PC-3 (cell line): Measurements from ENCODE around the gene FAM53B. TPM values are rescaled to one million over a fixed set of nuclear protein-coding genes. Genes with fewer than 3 reads are reported as not detected.

Experiments used
- ATAC-seq: fragments of 200-7000 bp; cut with Tn5 transposase; 2 replicates; pipeline ENCODE4 v1.9.1; 2020; ENCODE audit warnings: mild to moderate bottlenecking, moderate library complexity
- BruUV-seq: library from RNA; stranded (reverse); fragments of 400-500 nt; replicated peaks from 2 replicates; lab custom pipeline; 2021; lab: Mats Ljungman, UMichigan
- CTCF ChIA-PET: fragments of 300-600 bp; sonication (Branson Sonifier 250); formaldehyde crosslinking; loops from one replicate; lab custom pipeline; 2022; ENCODE audit warnings: antibody characterized with exemption; lab: Charles Lee
- POLR2A ChIA-PET: fragments of 300-600 bp; sonication (Branson Sonifier 250); formaldehyde crosslinking; loops from one replicate; lab custom pipeline; 2022; ENCODE audit warnings: antibody characterized with exemption; ENCODE audit not compliant: unreplicated experiment; lab: Charles Lee
- DNase-seq: peaks from one replicate; pipeline ENCODE4 v3.0.0-alpha.2; 2015
- H2AFZ ChIP-seq: fragments of 300-600 bp; sonication (generic); 2 replicates; pipeline ENCODE4 v1.6.0; 2016; ENCODE audit warnings: antibody characterized with exemption, low read length
- H3F3A ChIP-seq: fragments of 300-600 bp; sonication (generic); one replicate; pipeline ENCODE4 v1.6.0; 2017; ENCODE audit warnings: antibody characterized with exemption, low read length, control low read depth, mild to moderate bottlenecking; ENCODE audit not compliant: unreplicated experiment
- H3K27ac ChIP-seq: fragments of 300-600 bp; sonication (generic); 2 replicates; pipeline ENCODE4 v1.5.1; 2016; ENCODE audit warnings: mild to moderate bottlenecking, low read length
- H3K27me3 ChIP-seq: fragments of 300-600 bp; sonication (generic); 2 replicates; pipeline ENCODE4 v1.6.1; 2016; ENCODE audit warnings: low read length, mixed read lengths
- H3K36me3 ChIP-seq: fragments of 300-600 bp; sonication (generic); 2 replicates; pipeline ENCODE4 v1.6.1; 2016; ENCODE audit warnings: low read depth, mixed run types, low read length, mixed read lengths
- H3K4me1 ChIP-seq: fragments of 300-600 bp; sonication (generic); 2 replicates; pipeline ENCODE4 v1.5.1; 2016; ENCODE audit warnings: low read length; ENCODE audit not compliant: insufficient read depth
- H3K4me2 ChIP-seq: fragments of 300-600 bp; sonication (generic); 2 replicates; pipeline ENCODE4 v1.6.0; 2016; ENCODE audit warnings: low read length
- H3K4me3 ChIP-seq: fragments of 300-600 bp; sonication (generic); 2 replicates; pipeline ENCODE4 v1.5.1; 2016; ENCODE audit warnings: mild to moderate bottlenecking, low read length, mixed read lengths
- H3K79me2 ChIP-seq: fragments of 300-600 bp; sonication (generic); 2 replicates; pipeline ENCODE4 v1.6.1; 2017; ENCODE audit warnings: low read length, mixed read lengths
- H3K9ac ChIP-seq: fragments of 300-600 bp; sonication (generic); 2 replicates; pipeline ENCODE4 v1.6.0; 2016; ENCODE audit warnings: mild to moderate bottlenecking, low read length
- H3K9me2 ChIP-seq: fragments of 300-600 bp; sonication (generic); replicated peaks from 2 replicates; pipeline ENCODE4 v1.6.1; 2016; ENCODE audit warnings: mixed run types, low read length, mixed read lengths
- H3K9me3 ChIP-seq: fragments of 300-600 bp; sonication (generic); 2 replicates; pipeline ENCODE4 v1.6.1; 2016; ENCODE audit warnings: low read length, mixed read lengths
- H4K20me1 ChIP-seq: fragments of 300-600 bp; sonication (generic); 2 replicates; pipeline ENCODE4 v1.6.1; 2016; ENCODE audit warnings: low read length, mixed read lengths
- EZH2 ChIP-seq: fragments of 300-600 bp; sonication (generic); IDR thresholded peaks from one replicate; pipeline ENCODE4 v1.6.1; 2017; ENCODE audit warnings: antibody characterized with exemption, mild to moderate bottlenecking, low read length; ENCODE audit not compliant: unreplicated experiment
- EZH2phosphoT487 ChIP-seq: fragments of 300-600 bp; sonication (generic); IDR thresholded peaks from 2 replicates; pipeline ENCODE4 v1.6.1; 2018; ENCODE audit warnings: mild to moderate bottlenecking, antibody characterized with exemption, low read length, borderline replicate concordance
- intact Hi-C: fragments of 100-400 bp; cut with micrococcal nuclease; formaldehyde crosslinking; loops from 2 replicates; pipeline ENCODE4 v1.9.0; 2023
- total RNA-seq: library from RNA; depleted of rRNA; stranded (reverse); fragments of >200 nt; gene quantifications from 2 replicates; pipeline ENCODE4 v1.2.3, GENCODE V29; 2014
- TF ChIP-seq, protein P1 (sequence below): fragments of 300-600 bp; sonication (generic); conservative IDR thresholded peaks from 2 replicates; pipeline ENCODE4 v1.5.1; 2017; ENCODE audit warnings: antibody characterized with exemption, low read depth, mild to moderate bottlenecking, low read length

The FAM53B gene
- total RNA-seq, 1 experiment from 2014 or later: 19.4 TPM

DNA sequence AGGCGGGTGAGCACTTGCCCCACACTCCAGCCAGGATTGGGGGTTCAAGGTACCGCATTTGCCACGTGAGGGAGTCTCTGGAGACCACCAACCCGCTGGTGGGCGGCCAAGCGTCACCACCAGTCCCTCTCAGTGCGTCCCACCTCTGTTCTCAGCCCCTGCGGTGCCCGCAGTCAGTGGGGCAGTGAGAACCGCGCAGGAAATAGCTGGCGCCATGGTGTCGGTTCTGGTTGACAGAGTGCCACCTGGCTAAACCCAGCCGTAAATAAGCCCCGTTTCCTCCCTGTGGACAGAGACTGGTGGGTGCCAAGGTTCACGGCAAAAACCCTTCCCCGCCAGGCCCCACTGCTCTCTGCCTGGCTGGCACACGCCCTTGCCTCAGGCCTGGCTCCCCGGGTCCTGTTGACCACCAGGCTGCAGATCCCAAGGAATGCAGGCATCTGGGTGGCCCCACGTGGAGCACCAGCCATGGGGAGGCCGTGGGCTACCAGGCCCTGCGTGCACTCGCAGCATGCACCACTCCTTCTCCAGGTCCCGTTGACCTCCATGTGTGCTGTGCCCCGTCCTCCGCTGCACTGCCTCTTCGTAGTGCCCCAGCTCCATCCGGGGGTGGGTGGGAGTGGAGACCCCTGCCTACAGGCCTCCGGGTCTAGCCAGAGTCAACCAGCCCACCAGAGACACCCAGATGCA is 142.6 kb downstream of the FAM53B start:
- CTCF ChIA-PET: no interaction called here
- POLR2A ChIA-PET: no interaction called here
- no peak for DNase-seq
- no TSS peak for BruUV-seq
- Histone ChIP-seq H3K9me2 (no peaks in the 10 kb centered on the region), H3K9me3 (no peaks in the 10 kb centered on the region), H3K79me2 (no peaks in the 10 kb centered on the region), H3F3A (no peaks in the 10 kb centered on the region), H3K4me3 (no peak overlapping the region), H4K20me1 (no peaks in the 10 kb centered on the region), H3K36me3 (no peaks in the 10 kb centered on the region), H3K4me2 (no peak overlapping the region), H3K4me1 (no peaks in the 10 kb centered on the region), H3K27ac (no peak overlapping the region), H2AFZ (no peak overlapping the region), H3K27me3 (no peaks in the 10 kb centered on the region), H3K9ac (no peak overlapping the region)
- TF ChIP-seq EZH2phosphoT487 (no peak), EZH2 (no peak)
- TF ChIP-seq, protein P1, sequence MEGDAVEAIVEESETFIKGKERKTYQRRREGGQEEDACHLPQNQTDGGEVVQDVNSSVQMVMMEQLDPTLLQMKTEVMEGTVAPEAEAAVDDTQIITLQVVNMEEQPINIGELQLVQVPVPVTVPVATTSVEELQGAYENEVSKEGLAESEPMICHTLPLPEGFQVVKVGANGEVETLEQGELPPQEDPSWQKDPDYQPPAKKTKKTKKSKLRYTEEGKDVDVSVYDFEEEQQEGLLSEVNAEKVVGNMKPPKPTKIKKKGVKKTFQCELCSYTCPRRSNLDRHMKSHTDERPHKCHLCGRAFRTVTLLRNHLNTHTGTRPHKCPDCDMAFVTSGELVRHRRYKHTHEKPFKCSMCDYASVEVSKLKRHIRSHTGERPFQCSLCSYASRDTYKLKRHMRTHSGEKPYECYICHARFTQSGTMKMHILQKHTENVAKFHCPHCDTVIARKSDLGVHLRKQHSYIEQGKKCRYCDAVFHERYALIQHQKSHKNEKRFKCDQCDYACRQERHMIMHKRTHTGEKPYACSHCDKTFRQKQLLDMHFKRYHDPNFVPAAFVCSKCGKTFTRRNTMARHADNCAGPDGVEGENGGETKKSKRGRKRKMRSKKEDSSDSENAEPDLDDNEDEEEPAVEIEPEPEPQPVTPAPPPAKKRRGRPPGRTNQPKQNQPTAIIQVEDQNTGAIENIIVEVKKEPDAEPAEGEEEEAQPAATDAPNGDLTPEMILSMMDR: no peak
- ATAC-seq: no peak
- intact Hi-C loops: no loop called here

GRCh38 chr10:124601016-124601415 is 143.2 kb downstream of the FAM53B start:
- no peaks in the 10 kb centered on the region for H3K9me3 ChIP-seq
- TF ChIP-seq EZH2 (no peak), EZH2phosphoT487 (no peak)
- H3K9ac ChIP-seq: no peak overlapping the region
- no TSS peak for BruUV-seq
- H3K27ac ChIP-seq: no peak overlapping the region
- H3K27me3 ChIP-seq: no peaks in the 10 kb centered on the region
- no peaks in the 10 kb centered on the region for H3K36me3 ChIP-seq
- no peaks in the 10 kb centered on the region for H3F3A ChIP-seq
- H3K4me3 ChIP-seq: no peak overlapping the region
- H2AFZ ChIP-seq: no peak overlapping the region
- H3K9me2 ChIP-seq: no peaks in the 10 kb centered on the region
- DNase-seq (no peak), ATAC-seq (no peak)
- no peaks in the 10 kb centered on the region for H3K79me2 ChIP-seq
- no peaks in the 10 kb centered on the region for H4K20me1 ChIP-seq
- CTCF ChIA-PET: no interaction called here
- H3K4me2 ChIP-seq: no peak overlapping the region
- POLR2A ChIA-PET: no interaction called here
- intact Hi-C loops: no loop called here
- H3K4me1 ChIP-seq: no peaks in the 10 kb centered on the region

- TF ChIP-seq EZH2phosphoT487 (no peak), EZH2 (no peak)
- TF ChIP-seq, protein P1: no peak
- no peaks in the 10 kb centered on the region for H3K9me3 ChIP-seq
- no peaks in the 10 kb centered on the region for H3K4me1 ChIP-seq
- H4K20me1 ChIP-seq: no peaks in the 10 kb centered on the region
- no peak overlapping the region for H3K4me3 ChIP-seq
- no peaks in the 10 kb centered on the region for H3K36me3 ChIP-seq
- H3K9me2 ChIP-seq: no peaks in the 10 kb centered on the region
- H3K4me2 ChIP-seq: no peak overlapping the region
- H3K27me3 ChIP-seq: no peaks in the 10 kb centered on the region
- intact Hi-C loops: no loop called here
- no peak for DNase-seq
- no TSS peak for BruUV-seq
- ChIA-PET CTCF (no interaction called here), POLR2A (no interaction called here)
- H3F3A ChIP-seq: no peaks in the 10 kb centered on the region
- no peak overlapping the region for H3K27ac ChIP-seq
- H3K79me2 ChIP-seq: no peaks in the 10 kb centered on the region
- H3K9ac ChIP-seq: no peak overlapping the region
- ATAC-seq: no peak
- H2AFZ ChIP-seq: no peak overlapping the region
Observed at GRCh38 chr10:124600051-124600880, 143.9 kb downstream of the FAM53B start.
